8988T (cell line): Measurements from ENCODE around the gene MRPS9.

Experiments
- DNase-seq: peaks from one replicate; pipeline ENCODE4 v3.0.0; 2011

The MRPS9 gene

GRCh38 chr2:105037572-105038382 is at the start of gene MRPS9:
Gene MRPS9 (plus strand): TSS chr2:105038069. CDS start chr2:105038093, 24 bp downstream.
- peak; percentile 66 for DNase-seq

DNA sequence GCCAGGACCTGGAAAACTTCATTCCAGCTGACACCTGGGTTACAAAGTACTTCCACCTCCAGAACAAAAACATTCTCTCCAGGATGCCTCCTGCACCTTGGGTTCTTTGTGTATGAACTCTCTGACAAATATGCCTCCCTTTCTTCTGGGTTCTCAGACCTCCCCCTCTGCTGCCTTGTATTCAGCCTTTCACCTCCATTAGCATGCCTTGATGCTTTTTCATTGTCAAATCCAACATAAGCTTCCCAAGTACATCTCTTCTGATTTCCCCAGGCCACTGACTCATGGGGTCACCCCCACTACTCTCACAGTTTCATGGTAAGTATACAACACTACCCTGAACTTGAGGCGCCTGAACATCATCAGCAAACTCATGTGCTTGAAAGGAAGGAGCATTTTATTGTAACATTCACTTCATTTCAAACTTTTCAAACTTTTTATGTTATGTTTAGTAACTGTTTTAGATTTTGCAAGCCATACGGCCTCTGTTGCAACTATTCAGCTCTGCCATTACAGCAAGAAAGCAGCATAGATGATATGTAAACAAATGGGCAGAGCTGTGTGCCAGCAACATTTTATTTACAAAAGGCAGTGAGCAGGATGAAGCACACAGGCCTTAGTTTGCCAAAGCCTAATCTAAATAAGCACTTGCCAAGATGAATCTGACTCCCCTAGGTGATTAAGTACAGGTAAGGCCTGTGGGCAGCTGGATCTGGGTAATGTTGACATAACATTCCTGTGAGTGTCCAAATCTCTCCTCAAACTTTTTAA is 32.5 kb upstream of the MRPS9 start:
- DNase-seq, result no peak

- no peak for DNase-seq
Measured at GRCh38 chr2:105007367-105007766, 30.5 kb upstream of the MRPS9 start.

DNA sequence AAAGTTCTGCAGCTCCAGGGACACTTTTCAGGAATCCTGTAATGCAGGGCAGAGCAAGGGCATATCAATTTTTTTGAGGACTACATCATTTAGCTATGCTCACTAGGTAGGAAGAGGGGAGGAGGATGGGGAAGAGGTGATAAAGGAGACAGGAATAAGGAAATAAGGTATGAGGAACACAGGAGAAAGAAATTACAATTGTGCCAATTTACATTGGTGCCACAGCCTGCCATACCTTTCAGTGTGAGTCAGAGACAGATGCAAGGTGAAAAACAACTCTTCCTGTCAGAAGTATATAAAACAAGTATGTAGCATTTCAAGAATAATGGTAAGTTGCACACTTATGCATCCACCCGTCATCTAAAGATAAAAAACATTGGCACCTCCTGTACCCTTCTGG is 5.4 kb upstream of the MRPS9 start:
- no peak for DNase-seq

- DNase-seq, result no peak
Measured at GRCh38 chr2:105034170-105034569, 3.7 kb upstream of the MRPS9 start.

GRCh38 chr2:105038383-105039061 is 653 bp downstream of the MRPS9 start:
- no peak for DNase-seq

DNA sequence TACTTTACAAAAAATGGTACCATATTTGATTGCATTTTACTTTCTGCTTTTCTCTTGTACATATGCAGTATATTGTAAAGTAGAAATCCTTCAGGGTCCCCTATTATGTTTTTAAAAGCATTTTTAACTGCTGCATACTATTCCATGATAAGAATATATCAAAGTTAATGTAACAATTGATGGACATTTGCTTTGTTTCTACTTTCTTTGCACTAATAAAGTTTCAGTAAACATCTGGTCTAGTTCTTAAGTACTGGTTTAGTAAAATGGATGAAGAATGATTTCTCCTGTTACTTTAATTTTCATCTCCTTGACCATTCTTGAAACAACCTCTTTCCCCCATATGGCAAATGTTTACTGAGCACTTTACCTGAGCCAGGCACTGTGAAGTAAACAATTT is 1.7 kb downstream of the MRPS9 start:
- DNase-seq, result no peak

GRCh38 chr2:105042189-105042588 is 4.3 kb downstream of the MRPS9 start:
- DNase-seq, result no peak

DNA sequence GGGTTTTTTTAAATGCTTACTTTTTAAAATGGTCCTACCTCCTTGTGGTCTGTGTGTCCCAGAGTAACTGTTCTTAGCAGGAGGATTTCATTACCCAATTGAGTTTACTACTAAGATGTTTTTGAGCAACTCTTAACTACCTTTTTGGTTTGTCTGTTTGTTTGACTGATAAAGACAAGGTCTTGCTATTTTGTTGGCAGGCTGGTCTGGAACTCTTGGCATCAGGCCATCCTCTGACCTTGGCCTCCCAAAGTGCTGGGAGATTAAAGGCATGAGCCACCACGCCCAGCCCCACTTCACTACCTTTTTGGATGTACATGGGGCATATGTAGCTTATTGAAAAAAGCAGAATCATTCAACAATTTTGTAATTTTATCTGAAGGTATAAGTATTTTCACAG is 14.9 kb downstream of the MRPS9 start:
- DNase-seq, result no peak

- no peak for DNase-seq
Measured at GRCh38 chr2:105055613-105056012, 17.7 kb downstream of the MRPS9 start.

GRCh38 chr2:105056245-105056644 is 18.4 kb downstream of the MRPS9 start:
- no peak for DNase-seq

DNA sequence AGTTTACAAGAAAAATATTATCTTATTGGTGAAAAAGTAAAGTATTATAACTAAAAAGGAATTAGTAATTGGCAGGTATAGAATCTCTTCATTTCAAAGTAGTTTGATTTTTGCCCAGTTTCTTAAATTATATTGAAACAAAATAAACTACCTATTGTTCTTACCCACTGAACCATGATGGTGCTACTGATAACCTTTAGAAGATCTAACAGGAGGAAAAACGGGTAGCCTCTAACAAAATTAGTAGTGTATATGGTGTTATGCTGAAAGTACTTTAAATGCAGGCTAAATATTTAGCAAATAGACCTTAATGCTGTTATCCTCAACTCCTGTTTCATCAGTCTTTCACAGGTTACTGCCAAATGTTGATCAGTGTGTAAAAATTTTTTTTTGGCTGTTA is 19.1 kb downstream of the MRPS9 start:
- no peak for DNase-seq

- no peak for DNase-seq
Measured at GRCh38 chr2:105061560-105061959, 23.7 kb downstream of the MRPS9 start.

DNA sequence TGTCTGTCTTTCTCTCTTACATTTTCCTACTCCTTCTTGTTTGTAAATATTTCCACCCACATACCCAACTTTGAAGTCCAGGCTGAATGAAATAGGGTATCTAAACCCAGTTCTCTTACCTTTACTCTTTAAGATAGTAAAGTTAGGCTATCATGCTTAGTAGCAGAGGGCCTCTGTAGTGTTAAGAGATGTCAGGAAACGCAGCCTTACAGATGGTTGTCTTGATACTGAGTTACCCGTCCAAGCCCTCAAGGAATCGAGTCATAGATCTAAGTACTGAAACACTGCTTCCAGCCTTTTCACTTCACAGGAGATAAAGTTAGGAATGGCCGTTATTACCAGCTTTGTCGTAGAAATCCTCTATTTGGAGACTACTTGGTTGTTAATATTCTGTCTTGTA is 24.3 kb downstream of the MRPS9 start:
- no peak for DNase-seq

GRCh38 chr2:105068387-105068786 is 30.5 kb downstream of the MRPS9 start:
- DNase-seq, result no peak

DNA sequence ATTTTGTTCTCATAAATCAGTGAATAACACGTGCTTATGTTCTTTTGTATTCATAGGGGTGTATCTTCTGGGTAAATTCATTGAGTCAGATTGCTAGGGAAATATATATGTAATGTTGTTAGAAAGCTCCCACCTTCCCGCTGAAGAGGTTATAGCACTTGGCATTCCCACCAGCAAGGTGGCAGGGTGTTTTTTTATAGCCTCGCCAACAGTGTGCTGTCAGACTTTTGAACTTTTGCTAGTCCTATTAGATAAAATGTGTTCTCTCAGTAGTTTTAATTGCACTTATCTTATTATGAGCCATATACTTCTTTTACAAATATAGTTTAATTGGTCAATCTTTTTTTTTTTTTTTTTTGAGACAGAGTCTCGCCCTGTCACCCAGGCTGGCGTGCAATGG is 31.0 kb downstream of the MRPS9 start:
- DNase-seq, result no peak

DNA sequence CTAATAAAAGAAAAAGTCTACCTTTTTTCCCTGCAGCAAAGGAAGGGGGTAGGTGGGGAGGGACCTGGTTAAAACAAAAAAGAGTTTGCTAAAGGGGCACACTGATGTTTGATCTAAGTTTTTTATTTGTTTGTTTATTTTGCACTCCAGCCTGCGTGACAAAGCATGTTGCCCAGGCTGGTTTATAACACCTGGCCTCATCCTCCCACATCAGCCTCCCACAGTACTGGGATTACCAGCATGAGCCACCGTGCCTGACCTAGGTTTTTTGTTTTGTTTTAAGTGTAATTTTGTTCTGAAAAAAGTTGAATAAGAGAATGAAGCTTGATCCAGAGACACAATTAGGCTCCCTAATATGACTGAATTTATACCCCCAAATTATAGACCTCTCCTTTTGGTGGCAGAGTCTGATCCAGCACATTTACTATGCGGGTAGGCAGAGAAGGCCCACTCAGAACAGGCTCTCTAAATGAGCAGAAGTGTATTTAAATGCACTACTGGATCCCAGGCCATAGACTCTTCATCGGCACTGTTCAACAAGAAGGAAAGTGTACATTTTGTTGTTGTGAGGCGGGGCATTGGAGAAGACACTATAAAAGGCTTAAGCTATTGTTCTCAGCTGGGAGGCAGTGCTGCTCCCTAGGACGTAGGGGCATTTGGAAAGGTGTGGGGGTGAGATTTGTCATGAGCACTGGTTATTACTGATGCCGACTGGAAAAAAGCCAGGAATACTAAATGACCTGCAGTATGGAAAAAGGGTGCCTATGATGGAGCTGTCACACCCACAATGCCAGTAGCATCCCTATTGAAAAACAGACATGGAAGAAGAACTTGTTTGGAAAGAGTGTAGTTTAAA is 32.4 kb downstream of the MRPS9 start:
- DNase-seq, result no peak

GRCh38 chr2:105071379-105071778 is 33.5 kb downstream of the MRPS9 start:
- DNase-seq, result no peak

DNA sequence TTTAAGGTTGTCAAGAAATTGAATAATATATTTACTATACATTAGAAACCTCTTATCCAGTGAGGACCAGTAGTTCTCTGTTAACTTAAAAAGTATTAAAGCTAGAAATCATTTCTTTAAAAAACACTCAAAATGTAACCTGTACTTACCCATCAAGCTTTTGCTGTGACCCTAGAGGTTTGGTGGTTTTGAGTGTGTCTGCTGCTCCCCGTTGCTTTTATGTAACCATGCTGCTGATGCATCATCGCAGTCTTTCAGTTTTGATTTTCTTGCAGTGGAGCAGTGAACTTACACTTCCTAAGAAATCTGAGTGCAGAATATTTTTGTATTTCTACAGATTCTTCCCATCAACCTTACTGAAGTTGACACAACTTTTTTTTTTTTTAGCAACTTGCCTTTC is 34.2 kb downstream of the MRPS9 start:
- DNase-seq, result no peak

GRCh38 chr2:105073591-105073990 is 35.7 kb downstream of the MRPS9 start:
- DNase-seq, result no peak

DNA sequence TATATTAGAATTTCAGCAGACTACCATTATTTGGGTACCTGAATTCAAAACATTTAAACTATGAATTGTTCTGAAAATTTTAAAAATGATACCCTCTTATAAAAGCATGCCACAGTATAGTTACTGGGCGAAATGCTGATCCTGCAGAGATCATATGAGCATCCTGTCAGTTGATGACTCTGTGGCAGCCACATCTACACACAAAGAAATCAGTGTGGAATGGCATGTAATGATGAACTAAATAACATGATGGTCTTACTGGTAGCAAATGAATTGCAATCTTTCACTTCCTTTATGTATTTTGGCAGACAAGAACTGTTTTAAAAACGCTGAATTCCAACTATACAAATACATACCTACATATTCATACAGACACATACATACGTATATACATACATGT is 38.3 kb downstream of the MRPS9 start:
- no peak for DNase-seq

GRCh38 chr2:105078906-105079495 is 41.1 kb downstream of the MRPS9 start:
- no peak for DNase-seq
